HG02623 (cell line): ENCODE results near the gene SPATA25.
"Not testable (repeated sequence)": the region's sequence is repeated elsewhere in the genome, so short reads cannot be mapped to it uniquely, and the experiment has no call there.

ENCODE experiments used
- ATAC-seq: cut with Tn5 transposase; IDR thresholded peaks from one replicate; pipeline ENCODE4 v1.9.1; 2021; ENCODE audit warnings: moderate library complexity; ENCODE audit not compliant: unreplicated experiment

The SPATA25 gene

DNA sequence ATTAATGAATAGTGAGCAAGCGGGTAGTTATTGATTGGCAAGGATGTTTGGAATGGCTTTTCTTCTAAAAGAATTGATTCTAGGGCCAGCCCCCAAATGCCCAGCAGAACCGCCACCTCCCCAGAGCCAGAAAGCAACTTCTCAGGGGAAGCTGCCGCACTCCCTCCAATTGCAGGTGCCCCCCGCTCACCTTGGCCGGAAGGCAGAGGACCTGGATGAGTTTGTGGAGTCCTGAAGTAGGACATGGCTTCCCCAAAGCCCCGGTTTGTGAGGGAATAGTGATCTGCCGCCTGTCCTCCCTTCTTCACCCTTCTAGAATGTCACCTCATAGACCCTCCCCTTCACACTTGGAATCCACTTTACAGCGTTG, at the start of gene SPATA25:
TSS of gene SPATA25 (minus strand) at position 277 of the 370 bp plus-strand sequence. CDS start at position 245, 32 bp downstream.
- ATAC-seq = no peak

- peak; percentile 7 for ATAC-seq
Measured at GRCh38 chr20:45935416-45936046, 48.1 kb upstream of the SPATA25 start.

DNA sequence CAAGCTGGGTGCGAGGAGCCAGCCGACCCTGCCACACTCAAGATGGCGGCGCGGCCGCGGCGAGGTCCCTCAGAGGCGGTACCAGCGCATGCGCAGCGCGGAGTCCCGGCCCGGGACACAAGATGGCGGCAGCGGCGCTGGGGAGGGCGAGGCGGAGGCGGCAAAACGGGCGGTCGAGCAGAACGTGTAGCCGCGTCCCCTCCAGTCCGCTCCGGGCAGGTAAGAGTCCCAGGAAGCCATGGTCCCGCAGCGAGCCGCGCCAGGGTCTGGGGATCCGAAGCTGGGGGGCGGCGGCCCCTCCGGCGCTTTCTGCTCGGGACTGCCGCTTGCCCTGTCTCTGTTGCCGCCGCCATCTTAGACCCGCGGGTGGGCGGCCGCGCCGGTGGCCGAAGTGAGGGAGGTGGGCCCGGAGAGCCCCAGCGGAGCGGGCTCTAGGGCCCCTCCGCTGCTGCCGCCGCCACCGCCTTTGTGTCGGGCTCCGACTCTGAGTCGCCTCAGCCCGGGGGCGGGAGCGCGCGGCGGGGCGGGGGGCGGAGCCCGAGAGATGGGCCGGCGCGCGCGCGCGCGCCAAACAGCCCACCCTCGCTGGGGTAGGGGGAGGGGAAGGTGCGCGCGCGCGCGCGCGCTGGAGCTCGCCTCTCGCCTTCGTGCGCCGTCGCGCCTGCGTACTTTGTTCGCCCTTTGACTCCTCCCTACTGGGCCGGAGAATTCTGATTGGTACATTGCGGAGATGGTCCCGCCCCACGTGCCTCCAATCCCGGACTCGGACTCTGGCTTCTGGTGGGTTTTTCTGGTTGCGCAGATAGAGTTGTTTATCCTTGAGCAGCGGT, 47.4 kb upstream of the SPATA25 start, which contains the start of gene PCIF1:
TSS of gene PCIF1 (plus strand) at position 98 of the 830 bp plus-strand sequence. CDS start 4,317 bp downstream, outside the sequence.
- ATAC-seq = peak; percentile 74

GRCh38 chr20:45934046-45934585, 46.7 kb upstream of the SPATA25 start:
- peak; percentile 8 for ATAC-seq

GRCh38 chr20:45933266-45934045, 46.0 kb upstream of the SPATA25 start:
- ATAC-seq = no peak

DNA sequence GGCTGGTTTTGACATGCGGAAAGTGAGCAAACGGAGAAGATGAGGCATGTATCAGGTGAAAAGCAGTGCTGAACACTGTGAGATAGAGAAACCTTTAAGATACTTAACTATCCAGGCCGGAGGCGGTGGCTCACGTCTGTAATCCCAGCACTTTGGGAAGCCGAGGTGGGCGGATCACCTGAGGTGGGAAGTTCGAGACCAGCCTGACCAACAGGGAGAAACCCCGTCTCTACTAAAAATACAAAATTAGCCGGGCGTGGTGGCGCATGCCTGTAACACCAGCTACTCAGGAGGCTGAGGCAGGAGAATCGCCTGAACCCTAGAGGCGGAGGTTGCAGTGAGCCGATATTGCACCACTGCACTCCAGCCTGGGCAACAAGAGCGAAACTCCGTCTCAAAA, 44.3 kb upstream of the SPATA25 start:
- ATAC-seq = not testable (repeated sequence)

DNA sequence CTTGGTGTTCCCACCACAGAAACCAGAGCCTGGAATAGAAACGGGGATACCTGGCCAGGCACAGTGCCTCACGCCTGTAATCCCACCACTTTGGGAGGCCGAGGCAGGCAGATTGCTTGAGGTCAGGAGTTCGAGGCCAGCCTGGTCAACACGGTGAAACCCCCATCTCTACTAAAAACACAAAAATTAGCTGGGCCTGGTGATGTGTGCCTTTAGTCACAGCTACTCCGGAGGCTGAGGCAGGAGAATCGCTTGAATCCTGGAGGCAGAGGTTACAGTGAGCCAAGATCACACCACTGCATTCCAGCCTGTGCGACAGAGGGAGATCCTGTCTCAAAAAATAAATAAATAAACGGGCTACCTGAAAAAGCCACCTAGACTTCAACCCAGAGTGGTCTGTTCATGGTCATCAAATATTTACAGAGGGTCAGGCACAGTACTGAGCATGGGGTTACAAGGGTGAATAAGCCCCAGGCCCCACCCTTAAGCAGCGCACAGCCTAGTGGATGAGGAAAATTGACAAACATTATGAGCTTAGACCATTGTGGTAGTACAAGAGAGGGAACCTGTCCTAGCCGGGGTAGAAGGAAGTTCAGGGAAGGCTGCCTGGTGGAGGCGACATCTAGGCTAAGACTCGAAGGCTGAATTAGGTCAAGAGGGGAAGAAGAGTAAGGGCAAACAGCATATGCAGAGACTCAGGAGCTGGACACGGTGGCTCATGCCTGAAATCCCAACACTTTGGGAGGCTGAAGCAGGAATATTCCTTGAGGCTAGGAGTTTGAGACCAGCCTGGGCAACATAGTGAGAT, 39.9 kb upstream of the SPATA25 start:
- no peak for ATAC-seq

- ATAC-seq = no peak
Measured at GRCh38 chr20:45926731-45927070, 39.3 kb upstream of the SPATA25 start.

DNA sequence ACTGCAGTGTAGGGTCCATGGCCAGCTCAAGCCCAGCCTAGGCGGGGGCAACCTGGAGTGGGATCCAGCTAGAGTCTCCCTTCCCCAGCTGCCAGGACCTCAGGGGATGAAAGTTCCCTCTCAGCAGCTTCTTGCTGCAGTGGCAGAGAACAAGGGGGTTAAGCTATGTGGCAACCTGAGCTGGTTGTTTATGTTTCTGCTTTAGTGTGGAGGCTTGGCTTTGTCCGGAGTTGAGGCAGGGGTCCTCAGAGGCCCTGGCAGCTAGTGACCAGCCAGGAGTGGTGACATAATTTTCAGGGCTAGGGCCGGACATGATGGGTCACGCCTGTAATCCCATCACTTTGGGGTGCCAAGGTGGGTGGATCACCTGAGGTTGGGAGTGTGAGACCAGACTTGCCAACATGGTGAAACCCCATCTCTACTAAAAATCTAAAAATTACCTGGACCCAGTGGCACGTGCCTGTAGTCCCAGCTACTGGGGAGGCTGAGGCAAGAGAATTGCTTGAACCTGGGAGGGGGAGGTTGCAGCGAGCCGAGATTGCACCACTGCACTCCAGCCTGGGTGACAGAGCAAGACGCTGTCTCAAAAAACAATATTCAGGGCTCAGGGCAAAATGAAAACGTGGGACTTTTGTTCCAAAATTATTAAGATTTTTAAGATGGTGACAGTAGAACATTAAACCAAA, 38.5 kb upstream of the SPATA25 start:
- ATAC-seq = no peak

DNA sequence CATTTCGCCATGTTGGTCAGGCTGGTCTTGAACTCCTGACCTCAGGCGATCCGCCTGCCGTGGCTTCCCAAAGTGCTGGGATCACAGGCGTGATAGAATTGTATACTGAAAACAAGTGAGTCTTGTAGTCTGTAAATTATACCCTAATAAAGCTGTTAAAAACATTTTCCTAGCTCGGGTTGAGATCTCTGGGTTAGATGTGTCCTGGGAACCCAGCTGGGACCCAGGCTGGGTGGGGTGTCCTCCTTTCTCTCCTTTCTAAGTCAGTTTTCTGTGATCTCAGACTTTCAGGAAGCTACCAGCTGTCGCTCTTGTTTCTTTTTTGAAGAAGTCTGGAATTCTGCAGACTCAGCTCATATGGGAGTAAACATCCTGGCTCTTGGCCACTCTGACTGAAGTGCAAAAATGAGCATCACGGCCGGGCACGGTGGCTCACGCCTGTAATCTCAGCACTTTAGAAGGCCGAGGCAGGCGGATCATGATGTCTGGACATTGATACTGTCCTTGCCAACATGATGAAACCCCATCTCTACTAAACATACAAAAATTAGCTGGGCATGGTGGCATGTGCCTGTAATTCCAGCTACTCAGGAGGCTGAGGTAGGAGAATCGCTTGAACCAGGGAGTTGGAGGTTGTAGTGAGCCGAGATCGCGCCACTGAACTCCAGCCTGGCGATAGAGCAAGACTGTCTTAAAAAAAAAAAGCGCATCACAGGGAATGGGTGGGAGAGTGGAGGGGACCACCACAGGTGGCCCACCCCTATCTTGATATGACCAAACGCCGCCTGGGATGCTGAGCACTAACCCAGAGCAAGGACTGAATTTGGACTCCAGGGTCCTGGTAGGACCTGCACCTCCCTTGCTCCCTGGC, 37.2 kb upstream of the SPATA25 start:
- ATAC-seq = no peak

DNA sequence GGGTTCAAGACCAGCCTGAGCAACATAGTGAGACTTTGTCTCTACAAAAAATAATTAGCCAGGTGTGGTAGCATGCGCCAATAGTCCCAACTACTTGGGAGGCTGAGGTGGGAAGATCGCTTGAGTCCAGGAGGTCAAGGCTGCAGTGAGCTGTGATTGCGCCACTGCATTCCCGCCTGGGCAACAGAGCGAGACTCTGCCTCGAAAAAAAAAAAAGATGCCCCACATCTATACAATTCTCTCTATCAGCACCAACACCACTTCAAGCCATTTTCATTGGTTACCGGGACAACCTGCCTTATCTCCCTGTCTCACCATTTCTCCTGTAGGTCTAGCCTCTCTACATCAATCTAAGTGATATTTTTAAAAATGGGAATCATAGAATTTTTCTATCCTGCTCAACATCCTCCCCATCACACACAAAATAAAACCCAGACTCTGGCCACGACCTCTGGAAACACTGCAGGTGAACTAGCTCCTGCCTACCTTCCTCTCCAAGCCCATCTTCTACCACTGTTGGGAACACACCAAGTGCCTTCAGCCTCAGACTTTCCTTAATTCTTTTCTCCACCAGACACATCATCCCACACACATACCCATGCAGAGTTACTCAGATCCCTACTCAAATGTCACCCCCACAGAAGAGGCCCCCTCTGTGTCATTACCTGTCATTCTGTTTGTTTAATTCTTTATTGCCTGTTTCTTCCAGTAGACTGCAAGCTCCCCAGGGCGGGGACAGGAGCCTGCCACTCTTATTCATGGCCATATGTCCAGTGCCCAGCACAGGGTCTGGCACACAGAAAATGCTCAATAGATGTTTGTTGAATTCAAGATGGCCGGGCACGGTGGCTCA, 34.1 kb upstream of the SPATA25 start:
- no peak for ATAC-seq

GRCh38 chr20:45920462-45921336, 33.3 kb upstream of the SPATA25 start:
- no peak for ATAC-seq

GRCh38 chr20:45919542-45920399, 32.3 kb upstream of the SPATA25 start:
- no peak for ATAC-seq

DNA sequence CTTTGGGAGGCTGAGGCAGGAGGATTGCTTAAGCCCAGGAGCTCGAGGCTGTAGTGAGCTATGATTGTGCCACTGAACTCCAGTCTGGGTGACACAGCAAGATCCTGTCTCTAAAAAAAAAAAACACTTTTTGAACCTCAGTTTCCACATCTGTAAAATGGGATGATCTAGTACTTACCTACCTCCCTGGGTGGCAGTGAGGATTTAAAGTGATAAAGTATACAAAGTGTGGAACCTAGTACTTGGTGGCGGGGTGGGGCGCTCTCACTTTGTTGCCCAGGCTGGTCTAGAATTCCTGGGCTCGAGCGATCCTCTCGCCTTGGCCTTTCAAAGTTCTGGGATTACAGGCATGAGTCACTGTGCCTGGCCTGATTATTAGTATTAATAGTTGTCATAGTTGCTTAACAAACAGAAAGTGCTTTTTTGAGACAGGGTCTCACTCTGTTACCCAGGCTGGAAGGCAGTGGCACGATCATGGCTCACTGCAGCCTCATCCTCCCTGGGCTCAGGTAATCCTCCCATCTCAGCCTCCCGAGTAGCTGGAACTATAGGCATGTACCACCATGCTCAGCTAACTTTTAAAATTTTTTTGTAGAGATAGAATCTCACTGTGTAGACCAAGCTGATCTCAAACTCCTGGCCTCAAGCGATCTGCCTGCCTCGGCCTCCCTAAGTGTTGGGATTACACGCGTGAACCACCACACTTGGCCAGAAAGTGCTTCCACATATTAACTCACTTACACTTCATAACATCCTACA, 31.5 kb upstream of the SPATA25 start:
- no peak for ATAC-seq

DNA sequence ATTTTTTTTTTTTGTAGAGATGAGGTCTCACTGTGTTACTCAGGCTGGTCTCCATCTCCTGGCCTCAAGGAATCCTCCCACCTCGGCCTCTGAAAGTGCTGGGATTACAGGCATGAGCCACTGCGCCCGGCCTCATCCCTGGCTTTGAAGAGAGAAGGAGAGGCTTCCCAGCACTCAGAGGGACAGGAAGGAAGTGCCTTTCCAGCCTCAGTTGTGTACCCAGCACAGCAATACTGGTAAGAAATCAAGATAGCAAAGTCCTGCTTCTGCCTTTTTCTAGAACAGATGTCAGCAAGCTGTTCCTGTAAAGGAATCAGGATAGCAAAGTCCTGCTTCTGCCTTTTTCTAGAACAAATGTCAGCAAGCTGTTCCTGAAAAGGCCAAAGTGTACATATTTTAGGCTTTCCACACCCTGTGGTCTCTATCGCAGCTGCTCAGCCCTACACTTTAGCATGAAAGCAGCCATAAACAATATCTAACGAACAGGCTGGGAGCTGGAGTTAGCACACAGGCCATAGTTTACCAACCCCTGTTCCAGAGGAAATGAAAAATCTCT, 30.8 kb upstream of the SPATA25 start:
- ATAC-seq = no peak
